Naive B cell (primary cell): Measurements from ENCODE around the gene KIF25. TPM values are rescaled to one million over a fixed set of nuclear protein-coding genes. Genes with fewer than 3 reads are reported as not detected.

Source experiments
- ATAC-seq, 2 donors: fragments of 150-1000 bp; cut with Tn5 transposase; 2 replicates each; pipeline ENCODE4 v1.10.0; 2021; ENCODE audit warnings: low read depth in 2 of 2, mild to moderate bottlenecking in 2 of 2, moderate library complexity in 2 of 2
- DNase-seq: peaks from one replicate; pipeline ENCODE4 v3.0.0; 2022
- H3K27ac Mint-ChIP-seq, 6 donors: one replicate each; pipeline ENCODE4 v1.8.0; 2020 to 2022; ENCODE audit warnings: mild to moderate bottlenecking in 6 of 6, mixed read lengths in 6 of 6, moderate library complexity in 5 of 6, inconsistent platforms in 2 of 6
- H3K27me3 Mint-ChIP-seq, 3 donors: one replicate each; pipeline ENCODE4 v1.8.0; 2021 to 2022; ENCODE audit warnings: mixed read lengths in 3 of 3, mild to moderate bottlenecking in 1 of 3
- H3K36me3 Mint-ChIP-seq, 2 donors: one replicate each; pipeline ENCODE4 v1.8.0; 2020 to 2022; ENCODE audit warnings: mixed read lengths in 2 of 2, inconsistent platforms in 1 of 2, mild to moderate bottlenecking in 1 of 2
- H3K4me1 Mint-ChIP-seq, 3 donors: one replicate each; pipeline ENCODE4 v1.8.0; 2020 to 2022; ENCODE audit warnings: mixed read lengths in 3 of 3, inconsistent platforms in 1 of 3, mild to moderate bottlenecking in 1 of 3, moderate library complexity in 1 of 3
- H3K4me3 Mint-ChIP-seq, 8 donors: one replicate each; pipeline ENCODE4 v1.8.0; 2020 to 2022; ENCODE audit warnings: mild to moderate bottlenecking in 8 of 8, mixed read lengths in 8 of 8, moderate library complexity in 8 of 8, inconsistent platforms in 2 of 8
- H3K9me3 Mint-ChIP-seq, 7 donors: one replicate each; pipeline ENCODE4 v1.8.0; 2020 to 2022; ENCODE audit warnings: mixed read lengths in 7 of 7, mild to moderate bottlenecking in 5 of 7, inconsistent platforms in 2 of 7, moderate library complexity in 1 of 7
- polyA plus RNA-seq, 6 donors: library from polyadenylated mRNA; unstranded; fragments of 300-500 nt; fragmentation: Illumina TruSeq; gene quantifications; one replicate each; pipeline ENCODE4 v1.2.3, GENCODE V29; 2021; ENCODE audit warnings: low read depth in 6 of 6

The KIF25 gene
- polyA plus RNA-seq, 6 donors from 2014 or later = not detected

GRCh38 chr6:167979436-167980139, 17.9 kb upstream of the KIF25 start:
- DNase-seq = no peak
- peaks cover 0 to 9% (median 0%) of the 10 kb centered on the region in 3 donors for H3K27me3 Mint-ChIP-seq
- peak overlapping the region in 1 of 6 donors; percentile 38 for H3K27ac Mint-ChIP-seq
- H3K36me3 Mint-ChIP-seq = no peaks in the 10 kb centered on the region
- H3K4me3 Mint-ChIP-seq = no peak overlapping the region
- H3K4me1 Mint-ChIP-seq = peaks cover 0 to 3% (median 0%) of the 10 kb centered on the region in 3 donors
- no peak for ATAC-seq
- peaks cover 0 to 11% (median 7%) of the 10 kb centered on the region in 7 donors for H3K9me3 Mint-ChIP-seq

- Mint-ChIP-seq H3K36me3 (no peaks in the 10 kb centered on the region), H3K27me3 (peaks cover 0 to 5% (median 0%) of the 10 kb centered on the region in 3 donors), H3K9me3 (peaks cover 0 to 16% (median 7%) of the 10 kb centered on the region in 7 donors), H3K27ac (no peak overlapping the region), H3K4me1 (peaks cover 0 to 1% (median 0%) of the 10 kb centered on the region in 3 donors), H3K4me3 (no peak overlapping the region)
- DNase-seq (no peak), ATAC-seq (no peak)
These were observed 16.4 kb upstream of the KIF25 start for GRCh38 chr6:167980911-167981580.

- ATAC-seq = no peak
- peaks cover 0 to 5% (median 0%) of the 10 kb centered on the region in 3 donors for H3K27me3 Mint-ChIP-seq
- no peaks in the 10 kb centered on the region for H3K4me1 Mint-ChIP-seq
- no peak overlapping the region for H3K27ac Mint-ChIP-seq
- H3K4me3 Mint-ChIP-seq = no peak overlapping the region
- DNase-seq = no peak
- no peaks in the 10 kb centered on the region for H3K36me3 Mint-ChIP-seq
- H3K9me3 Mint-ChIP-seq = peaks cover 0 to 16% (median 7%) of the 10 kb centered on the region in 7 donors
These were observed 15.5 kb upstream of the KIF25 start for GRCh38 chr6:167981916-167982462.

- ATAC-seq = no peak
These were observed 13.2 kb upstream of the KIF25 start for GRCh38 chr6:167984144-167984719.

GRCh38 chr6:167984876-167985604, 12.4 kb upstream of the KIF25 start:
- no peak overlapping the region for H3K4me3 Mint-ChIP-seq

More at GRCh38 chr6:167984144-167984719, 13.2 kb upstream of the KIF25 start:
- Mint-ChIP-seq H3K36me3 (no peaks in the 10 kb centered on the region), H3K4me1 (no peaks in the 10 kb centered on the region), H3K4me3 (no peak overlapping the region), H3K9me3 (peaks cover 0 to 16% (median 10%) of the 10 kb centered on the region in 7 donors), H3K27me3 (peaks cover 0 to 5% (median 0%) of the 10 kb centered on the region in 3 donors), H3K27ac (no peak overlapping the region)
- DNase-seq = no peak

GRCh38 chr6:167985911-167986595, 11.4 kb upstream of the KIF25 start:
- ATAC-seq = no peak
- Mint-ChIP-seq H3K9me3 (peaks cover 0 to 16% (median 8%) of the 10 kb centered on the region in 7 donors), H3K36me3 (no peaks in the 10 kb centered on the region), H3K4me3 (no peak overlapping the region), H3K27ac (peak overlapping the region in 1 of 6 donors; percentile 54), H3K27me3 (no peaks in the 10 kb centered on the region), H3K4me1 (no peaks in the 10 kb centered on the region)
- DNase-seq = no peak

More at GRCh38 chr6:167984876-167985604, 12.4 kb upstream of the KIF25 start:
- Mint-ChIP-seq H3K27ac (no peak overlapping the region), H3K27me3 (peaks cover 0 to 2% (median 0%) of the 10 kb centered on the region in 3 donors), H3K36me3 (no peaks in the 10 kb centered on the region), H3K4me1 (no peaks in the 10 kb centered on the region), H3K9me3 (peaks cover 0 to 16% (median 8%) of the 10 kb centered on the region in 7 donors)
- DNase-seq (no peak), ATAC-seq (no peak)

- Mint-ChIP-seq H3K9me3 (peaks cover 0 to 16% (median 8%) of the 10 kb centered on the region in 7 donors), H3K4me3 (no peak overlapping the region), H3K27me3 (no peaks in the 10 kb centered on the region), H3K36me3 (no peaks in the 10 kb centered on the region), H3K27ac (peak overlapping the region in 1 of 6 donors; percentile 58), H3K4me1 (no peaks in the 10 kb centered on the region)
- ATAC-seq (no peak), DNase-seq (no peak)
These were observed 9.9 kb upstream of the KIF25 start for GRCh38 chr6:167987396-167988153.

GRCh38 chr6:167988154-167988495, 9.3 kb upstream of the KIF25 start:
- Mint-ChIP-seq H3K27me3 (no peaks in the 10 kb centered on the region), H3K4me3 (no peak overlapping the region), H3K27ac (no peak overlapping the region), H3K36me3 (no peaks in the 10 kb centered on the region), H3K4me1 (no peaks in the 10 kb centered on the region), H3K9me3 (peaks cover 0 to 16% (median 8%) of the 10 kb centered on the region in 7 donors)
- no peak for DNase-seq
- no peak for ATAC-seq

- Mint-ChIP-seq H3K4me1 (peaks cover 0 to 6% (median 0%) of the 10 kb centered on the region in 3 donors), H3K27me3 (no peaks in the 10 kb centered on the region), H3K27ac (no peak overlapping the region), H3K9me3 (peaks cover 0 to 9% (median 6%) of the 10 kb centered on the region in 7 donors), H3K36me3 (no peaks in the 10 kb centered on the region), H3K4me3 (peak overlapping the region in 1 of 8 donors; percentile 74)
- DNase-seq (no peak), ATAC-seq (no peak)
These were observed 8.3 kb upstream of the KIF25 start for GRCh38 chr6:167988945-167989841.

- H3K4me3 Mint-ChIP-seq = no peak overlapping the region
- no peak overlapping the region for H3K27ac Mint-ChIP-seq
- no peaks in the 10 kb centered on the region for H3K27me3 Mint-ChIP-seq
- peaks cover 0 to 8% (median 0%) of the 10 kb centered on the region in 3 donors for H3K4me1 Mint-ChIP-seq
- H3K9me3 Mint-ChIP-seq = peaks cover 0 to 3% (median 0%) of the 10 kb centered on the region in 7 donors
- H3K36me3 Mint-ChIP-seq = no peaks in the 10 kb centered on the region
- DNase-seq (no peak), ATAC-seq (no peak)
These were observed 7.2 kb upstream of the KIF25 start for GRCh38 chr6:167990016-167990945.
